HG03095 (cell line): ENCODE measurements around the gene PRR35.
A peak's percentile ranks its signal among the peaks of the same experiment; 100 is the strongest.

Experiments
- ATAC-seq: cut with Tn5 transposase; IDR thresholded peaks from one replicate; pipeline ENCODE4 v1.9.1; 2021; ENCODE audit warnings: moderate library complexity; ENCODE audit not compliant: unreplicated experiment

Gene PRR35

DNA sequence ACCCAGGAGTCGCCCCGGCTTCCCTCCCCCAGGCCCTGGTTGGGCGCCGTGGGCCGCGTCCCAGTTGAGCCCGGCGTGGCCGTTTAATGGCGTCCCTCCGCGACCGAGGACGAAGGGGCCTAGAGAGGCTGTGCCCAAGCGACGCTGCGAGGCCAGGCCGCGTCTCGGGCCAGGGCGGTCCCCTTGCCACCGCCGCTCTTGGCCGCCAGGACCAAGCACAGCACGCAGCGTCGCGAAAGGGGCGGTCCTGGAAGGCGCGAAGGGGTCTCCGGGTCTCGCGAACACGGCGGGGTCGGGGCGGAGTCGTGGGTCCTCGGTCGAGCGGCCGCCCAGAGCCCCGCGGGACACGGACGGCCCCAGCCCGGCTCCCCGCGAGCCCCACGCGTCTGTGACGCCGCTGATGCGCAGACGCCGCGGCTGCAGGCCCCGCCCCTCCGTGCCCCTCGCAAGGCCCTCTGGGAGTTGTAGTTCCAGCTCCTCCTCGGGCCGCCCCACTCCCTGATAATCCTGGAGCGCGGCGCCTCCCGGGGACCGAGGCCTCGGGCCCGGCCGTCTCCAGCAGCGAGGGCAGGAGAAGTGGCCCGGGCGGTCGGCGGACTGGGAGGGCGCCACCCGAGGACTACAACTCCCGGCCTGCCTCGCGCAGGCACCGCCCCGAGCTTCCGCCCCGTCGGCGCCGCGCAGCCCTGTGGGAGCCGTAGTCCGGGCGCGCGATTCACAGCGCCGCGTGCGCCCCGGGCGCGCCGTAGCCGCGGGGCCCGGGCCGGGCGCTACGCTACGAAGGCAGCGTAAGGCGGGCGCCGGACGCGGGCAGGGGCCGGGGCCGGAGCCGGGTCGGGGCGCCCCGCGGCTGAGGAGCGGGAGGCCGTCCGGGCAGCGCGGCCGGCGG is 32.9 kb upstream of the PRR35 start, which contains the start of gene CAPN15:
Gene CAPN15 (plus strand): TSS at position 698 of the 889 bp plus-strand sequence. CDS start 19,127 bp downstream, outside the sequence.
- peak; percentile 55 for ATAC-seq

GRCh38 chr16:528111-529011 is 31.8 kb upstream of the PRR35 start:
- no peak for ATAC-seq

DNA sequence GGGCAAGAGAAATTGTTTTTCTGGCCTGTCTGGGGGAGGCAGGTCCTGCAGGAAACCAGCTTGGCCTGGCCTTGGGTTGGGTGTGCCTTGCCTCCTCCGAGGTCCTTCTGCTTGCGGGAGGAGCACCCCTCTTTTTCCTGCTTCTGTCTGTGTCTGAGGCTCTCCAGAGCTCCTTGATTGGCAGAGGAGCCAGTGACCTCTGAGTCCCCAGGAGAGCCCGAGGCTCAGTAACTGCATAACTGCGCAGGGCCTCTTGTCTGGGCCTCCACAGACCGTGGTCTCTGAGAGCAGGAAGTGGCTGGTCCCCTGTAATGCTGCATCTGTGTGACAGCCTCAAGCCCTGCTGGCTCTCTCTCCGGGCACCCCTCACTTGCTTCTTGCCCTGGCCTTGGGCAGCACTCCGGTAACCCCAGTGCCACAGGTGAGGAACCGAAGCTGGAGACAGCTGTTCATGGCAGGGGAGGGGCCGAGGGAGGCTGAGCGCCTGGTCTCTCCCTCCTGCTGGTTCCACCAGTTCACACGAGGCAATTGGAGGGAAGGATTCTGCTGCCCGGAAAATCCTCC is 31.1 kb upstream of the PRR35 start:
- ATAC-seq: no peak

DNA sequence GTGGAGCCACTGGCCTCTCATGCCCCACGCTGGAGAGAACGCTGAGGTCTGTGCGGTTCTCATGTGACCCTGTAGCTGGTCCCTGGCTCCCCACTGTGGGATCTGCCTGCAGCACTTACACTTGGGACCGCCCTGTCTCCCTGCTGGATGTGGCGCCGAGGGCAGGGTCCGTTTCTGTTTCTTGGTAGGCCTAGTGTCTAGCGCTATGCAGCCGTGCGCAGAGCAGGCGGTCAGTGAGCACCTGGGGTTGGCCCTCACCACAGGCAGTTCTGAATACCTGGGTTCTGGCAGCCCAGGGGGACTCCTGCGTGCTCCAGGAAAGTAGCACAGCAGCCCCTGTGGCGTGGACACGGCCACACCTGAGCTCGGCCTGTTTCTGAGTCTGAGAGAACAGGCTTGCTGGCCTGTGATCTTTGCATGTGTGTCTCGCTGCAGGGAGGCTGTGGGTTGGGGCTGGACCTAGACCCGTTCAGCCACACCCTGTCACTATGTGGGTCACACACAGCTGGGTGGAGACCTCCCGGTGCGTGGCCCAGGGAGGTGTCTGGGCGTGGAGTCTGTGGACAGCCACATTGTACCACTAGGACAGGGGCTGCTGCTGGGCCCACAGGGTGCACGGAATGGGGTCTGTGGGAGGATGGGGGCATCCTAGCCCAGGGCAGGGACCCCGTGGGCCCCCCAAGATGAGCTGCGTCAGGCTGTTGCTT is 29.9 kb upstream of the PRR35 start:
- ATAC-seq: no peak

- ATAC-seq: no peak
These were observed 28.6 kb upstream of the PRR35 start for GRCh38 chr16:531494-532125.

- ATAC-seq: no peak
These were observed 26.6 kb upstream of the PRR35 start for GRCh38 chr16:533391-534123.

DNA sequence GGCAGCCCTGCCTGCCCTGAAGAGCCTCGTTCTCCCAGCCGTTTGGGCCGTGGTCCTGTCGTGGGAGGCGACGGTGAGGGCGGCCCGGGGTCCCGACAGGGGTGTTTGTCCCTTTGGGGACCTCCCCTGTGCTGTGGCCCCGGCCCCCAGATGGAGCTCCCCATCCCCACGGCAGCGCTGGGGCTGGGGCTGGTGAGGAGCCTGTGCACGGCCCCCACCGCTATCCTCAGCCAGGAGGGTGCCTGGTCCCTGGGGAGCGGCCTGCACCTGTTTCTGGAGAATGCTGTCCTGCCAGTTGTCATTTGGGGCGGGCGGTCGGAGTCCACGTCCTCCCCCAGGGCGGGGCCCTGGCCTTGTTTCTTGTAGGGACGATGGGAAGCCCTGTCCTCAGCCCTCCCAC is 26.1 kb upstream of the PRR35 start:
- ATAC-seq: no peak

DNA sequence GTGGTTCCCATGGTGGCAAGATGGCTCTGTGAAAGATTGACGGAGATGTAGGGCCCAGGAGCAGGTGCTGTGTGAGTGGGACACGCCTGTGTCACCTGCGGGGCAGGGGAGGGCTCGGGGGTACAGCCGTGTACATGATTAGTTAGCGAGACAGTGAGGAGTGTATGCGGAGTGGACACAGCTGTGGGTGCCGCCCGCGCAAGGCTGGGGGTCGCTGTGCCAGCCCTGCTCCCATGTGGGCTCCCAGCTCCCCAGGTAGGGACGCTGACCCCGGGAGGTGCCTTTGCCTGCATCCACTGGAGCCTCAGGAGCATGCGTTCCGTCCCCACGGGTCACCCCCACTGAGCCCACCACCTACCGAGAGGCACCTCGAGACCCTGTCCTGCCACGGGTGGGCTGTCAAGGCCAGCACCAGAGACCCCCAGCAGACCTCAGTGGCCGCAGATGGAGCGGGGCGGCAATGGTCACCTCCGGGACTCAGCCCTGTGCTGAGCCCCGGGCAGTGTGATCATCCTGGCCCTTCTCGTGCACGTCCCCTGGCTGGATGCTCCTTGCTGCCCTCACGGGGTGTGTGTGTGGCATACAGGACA is 25.2 kb upstream of the PRR35 start:
- ATAC-seq: no peak

DNA sequence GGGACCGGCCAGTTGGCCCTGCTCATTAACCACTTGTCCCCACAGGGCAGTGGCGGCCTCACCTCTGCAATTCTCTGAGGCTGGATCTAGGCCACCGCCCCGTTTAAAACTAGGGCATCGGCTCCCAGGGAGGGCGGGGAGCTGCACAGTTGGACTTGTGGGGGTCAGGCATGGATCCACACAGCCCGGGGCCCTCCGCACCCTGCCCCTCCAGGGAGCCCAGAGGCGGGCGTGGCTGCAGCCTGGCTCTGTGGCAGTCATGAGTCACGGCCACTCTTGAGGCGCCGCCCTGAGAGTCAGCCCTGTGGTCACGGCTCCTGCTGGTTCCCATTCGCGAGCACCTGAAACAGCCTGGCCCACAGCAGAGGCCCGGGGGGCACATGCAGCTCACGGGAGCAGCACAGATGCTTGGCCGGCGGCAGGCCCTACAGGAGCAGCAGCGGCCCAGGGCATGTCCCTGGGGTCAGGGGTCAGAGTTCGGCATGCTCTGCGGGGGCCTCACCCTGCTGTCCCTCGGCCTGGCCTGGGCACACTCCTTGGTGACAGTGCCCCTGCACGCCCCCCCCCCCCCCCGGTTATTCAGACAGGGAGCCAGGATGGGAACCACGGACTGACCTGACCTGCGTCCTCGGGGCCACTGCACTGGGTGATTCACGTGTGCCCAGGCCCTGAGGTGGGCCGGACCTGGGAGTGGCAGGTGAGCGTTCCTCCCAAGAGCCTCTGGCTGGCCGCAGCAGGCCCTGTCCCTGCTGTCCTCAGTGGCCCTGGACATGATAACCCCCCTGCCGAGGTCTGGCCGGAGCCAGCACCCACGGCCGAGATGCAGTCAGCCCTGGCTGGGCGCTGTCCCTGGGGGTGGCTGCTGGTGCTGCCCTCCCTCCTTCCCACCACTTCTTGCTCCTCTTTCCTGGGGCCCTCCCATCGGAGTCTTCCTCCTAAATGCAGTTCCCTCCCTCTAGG is 24.5 kb upstream of the PRR35 start:
- ATAC-seq: no peak

- no peak for ATAC-seq
These were observed 23.4 kb upstream of the PRR35 start for GRCh38 chr16:536746-537145.

DNA sequence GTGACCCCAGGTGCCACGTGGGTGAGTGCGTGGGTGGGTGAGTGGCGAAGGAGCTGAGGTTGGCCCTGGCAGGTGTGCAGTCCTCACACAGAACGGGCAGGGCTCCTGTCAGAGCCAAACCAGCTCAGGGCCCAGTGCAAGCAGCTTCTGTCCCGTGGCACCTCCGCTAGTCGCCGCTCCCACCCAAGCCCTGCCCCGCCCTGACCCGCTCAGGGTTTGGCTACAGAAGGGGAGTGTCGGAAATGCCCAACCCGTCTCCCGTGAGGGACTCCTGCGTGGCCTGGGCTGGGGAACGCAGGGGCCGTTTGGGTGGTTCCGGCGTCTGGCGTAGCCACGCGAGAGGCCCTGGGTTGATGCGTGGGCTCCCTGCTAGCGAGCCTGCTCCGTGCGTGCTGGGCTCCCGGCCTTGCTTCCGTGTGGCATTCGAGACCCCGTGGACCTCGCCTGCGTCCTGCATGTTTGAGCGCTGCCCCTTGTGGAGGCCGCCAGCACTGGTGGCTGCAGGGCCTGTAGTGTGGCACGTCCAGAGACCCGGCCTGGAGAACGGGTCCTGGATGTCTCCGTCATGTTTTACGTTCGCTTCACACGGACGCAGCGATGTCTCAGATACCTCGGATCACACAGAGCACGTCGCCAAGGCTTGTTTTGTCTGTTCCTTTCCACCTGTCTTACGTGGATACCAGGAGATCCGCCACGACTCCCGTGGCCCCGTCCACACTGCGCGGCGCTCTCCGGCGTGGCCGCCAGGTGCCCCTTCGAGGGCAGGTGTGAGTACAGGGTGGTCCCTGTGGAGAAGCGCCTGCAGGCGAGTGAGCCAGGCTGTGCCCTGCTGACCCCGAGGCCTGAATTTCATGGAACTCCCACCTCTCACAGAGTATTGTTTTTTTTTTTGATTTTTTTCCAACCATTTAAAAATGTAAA is 22.5 kb upstream of the PRR35 start:
- ATAC-seq: no peak

- ATAC-seq: no peak
These were observed 20.2 kb upstream of the PRR35 start for GRCh38 chr16:539901-540530.

- ATAC-seq: no peak
These were observed 19.4 kb upstream of the PRR35 start for GRCh38 chr16:540645-541340.

DNA sequence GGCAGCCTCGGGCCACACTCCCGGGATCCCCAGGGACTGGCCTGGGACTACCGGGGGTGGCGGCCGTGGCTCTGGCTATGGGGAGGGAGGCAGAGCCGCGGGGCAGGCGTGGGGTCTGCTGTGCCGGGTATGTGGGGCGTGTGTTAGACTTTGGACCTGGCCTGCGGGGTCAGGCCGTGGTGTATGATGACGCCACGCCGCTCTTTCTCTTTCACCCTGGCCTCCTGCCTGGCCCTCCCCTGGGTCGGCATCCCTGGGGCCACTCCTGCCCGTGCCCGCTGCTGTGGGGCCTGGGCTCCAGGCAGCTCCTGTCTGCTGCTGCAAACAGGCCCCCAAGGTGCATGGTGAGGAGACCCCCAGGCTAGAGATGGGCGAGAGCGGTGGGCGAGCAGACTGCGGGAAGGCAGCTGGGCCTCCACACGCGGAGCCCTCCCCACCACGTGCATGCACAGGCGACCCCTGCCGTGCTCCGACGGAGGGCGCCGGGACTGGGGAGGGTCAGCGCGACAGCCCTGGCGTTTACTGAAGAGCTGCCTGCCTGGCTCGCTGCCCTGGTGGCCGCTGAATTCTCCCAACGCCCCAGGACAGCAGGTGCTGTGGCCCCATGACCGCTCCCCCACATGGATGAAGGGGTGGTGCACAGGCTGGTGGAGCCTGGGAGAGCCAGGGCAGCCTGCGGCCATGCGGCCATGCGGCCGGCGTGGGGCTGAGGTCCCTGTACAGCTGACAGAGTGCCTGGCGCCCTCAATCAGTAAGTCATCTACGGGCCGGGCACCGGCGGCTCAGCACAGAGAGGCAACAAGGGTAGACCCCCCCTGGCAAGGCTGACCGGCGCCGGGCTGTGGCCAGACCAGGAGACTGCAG is 16.7 kb upstream of the PRR35 start:
- no peak for ATAC-seq

GRCh38 chr16:544517-544916 is 15.7 kb upstream of the PRR35 start:
- no peak for ATAC-seq
